Inflammatory macrophage treated with lipopolysaccharide for 4 hours (primary cell): ENCODE data around the gene ZNF14.
"Not testable (repeated sequence)": the region's sequence is repeated elsewhere in the genome, so short reads cannot be mapped to it uniquely, and the experiment has no call there.

Source experiments
- DNase-seq: peaks from one replicate; pipeline ENCODE4 v3.0.0-alpha.2; 2020

Gene ZNF14

DNA sequence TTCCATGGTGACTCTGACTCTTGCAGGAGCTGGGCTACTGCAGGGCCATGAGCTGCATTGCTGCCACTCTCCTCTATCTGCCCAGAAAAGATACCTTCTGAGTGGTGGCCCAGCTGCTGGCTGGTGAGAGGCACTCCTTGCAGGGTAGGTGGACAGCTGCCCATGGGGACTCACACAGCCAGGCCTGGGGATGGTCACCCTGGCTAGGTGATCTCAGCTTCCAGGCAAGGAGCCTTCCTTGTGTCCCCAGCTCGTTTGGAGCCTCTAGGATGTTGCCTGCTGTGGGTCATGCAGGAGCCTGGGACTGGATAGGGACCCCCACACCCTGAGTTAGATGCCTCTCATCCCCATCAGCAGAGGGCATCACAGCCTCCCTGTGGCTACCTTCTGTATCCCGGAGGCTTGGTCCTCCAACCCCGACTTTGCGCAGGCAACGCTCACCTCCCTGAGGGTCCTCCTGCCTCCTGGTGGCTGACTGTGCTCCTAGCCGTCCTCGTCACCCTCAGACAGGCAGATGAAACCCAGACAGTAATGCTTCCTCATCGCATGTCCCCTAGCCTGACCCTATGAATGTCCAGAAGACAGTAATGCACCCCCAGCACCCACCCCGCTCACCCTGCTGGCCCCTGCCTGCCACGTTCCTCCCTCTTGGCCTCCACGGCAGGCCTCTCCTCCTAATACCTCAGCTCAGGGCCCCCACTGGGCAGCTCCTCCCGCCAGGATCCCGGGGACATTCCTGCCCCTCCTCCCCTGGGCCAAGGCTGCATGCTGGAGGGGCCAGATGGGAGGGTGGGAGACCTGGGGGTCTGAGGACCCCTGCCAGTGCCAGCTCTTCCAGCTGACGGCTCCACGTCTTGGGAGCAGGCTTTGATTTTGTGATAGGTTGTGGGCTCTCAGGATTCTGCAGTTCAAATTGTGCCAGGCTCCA, 13.6 kb upstream of the ZNF14 start:
- no peak for DNase-seq

DNA sequence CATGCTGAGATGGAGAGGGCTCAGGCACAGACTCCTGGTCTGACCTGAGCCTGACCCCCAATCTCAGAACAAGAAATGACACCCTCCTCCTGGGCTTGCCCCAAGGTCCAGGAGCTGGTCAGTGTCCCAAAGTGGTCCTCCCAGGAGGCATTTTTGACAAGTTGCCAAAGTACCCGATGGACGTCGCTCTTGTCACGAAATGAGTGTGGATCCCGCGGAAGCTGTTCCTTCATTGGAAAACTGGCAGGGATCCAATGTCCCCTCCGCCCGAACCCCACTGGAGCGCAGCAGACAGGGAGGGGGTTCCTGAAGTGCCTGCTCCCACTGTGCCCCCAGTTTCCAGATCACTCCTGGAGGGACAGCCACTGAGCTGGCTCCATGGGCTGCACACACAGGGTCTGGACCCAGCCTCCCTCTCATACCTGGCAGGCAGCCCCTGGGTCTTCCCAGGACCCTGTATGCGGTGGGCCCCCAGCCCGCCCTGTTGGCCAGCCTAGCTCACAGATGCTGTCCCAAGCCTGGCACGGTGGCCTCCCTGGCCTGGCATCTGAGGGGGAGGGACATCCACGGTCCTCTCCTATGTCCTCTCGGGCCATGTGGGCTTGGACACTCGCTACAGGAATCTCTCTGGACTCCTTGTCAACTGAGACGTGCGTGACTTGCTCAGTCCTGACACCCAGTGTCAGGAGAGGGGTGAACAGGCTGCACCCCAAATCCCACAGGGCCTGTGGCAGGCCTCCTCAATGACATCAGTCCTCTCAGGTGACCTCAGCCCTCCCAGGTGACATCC, 12.8 kb upstream of the ZNF14 start:
- DNase-seq: no peak

DNA sequence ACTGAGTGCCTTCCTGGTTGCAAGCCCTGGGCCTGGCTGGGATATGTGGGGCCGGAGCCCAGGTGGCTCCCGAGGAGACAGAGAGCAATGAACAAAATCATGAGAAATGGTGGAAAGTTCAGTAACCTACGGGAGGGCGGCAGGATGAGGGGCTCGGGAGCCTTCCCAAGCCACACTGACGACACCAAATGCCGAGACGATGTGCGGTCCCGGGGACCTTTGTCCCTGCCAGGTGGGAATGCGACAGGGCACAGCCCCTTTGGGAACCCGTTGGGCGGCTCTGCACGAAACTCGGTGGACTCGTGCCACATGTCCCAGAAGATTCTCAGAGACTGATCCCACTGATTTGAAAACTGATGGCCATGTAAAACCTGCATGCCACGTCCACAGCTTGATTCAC, 11.7 kb upstream of the ZNF14 start:
- DNase-seq: no peak

DNA sequence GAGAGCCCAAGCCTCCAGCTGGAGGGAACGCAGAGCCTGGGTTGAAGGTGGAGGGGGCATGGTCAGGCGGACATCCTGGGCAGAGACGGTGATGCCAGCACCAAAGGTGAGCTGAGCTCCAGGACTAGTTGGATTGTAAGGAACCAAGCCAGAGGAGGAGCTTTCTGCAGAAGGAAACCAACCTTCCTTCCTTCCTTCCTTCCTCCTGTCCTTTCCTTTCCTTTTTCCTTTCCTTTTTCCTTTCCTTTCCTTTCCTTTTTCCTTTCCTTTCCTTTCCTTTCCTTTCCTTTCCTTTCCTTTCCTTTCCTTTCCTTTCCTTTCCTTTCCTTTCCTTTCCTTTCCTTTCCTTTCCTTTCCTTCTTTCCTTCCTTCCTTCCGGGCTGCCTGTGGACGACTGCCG, 11.0 kb upstream of the ZNF14 start:
- not testable (repeated sequence) for DNase-seq

DNA sequence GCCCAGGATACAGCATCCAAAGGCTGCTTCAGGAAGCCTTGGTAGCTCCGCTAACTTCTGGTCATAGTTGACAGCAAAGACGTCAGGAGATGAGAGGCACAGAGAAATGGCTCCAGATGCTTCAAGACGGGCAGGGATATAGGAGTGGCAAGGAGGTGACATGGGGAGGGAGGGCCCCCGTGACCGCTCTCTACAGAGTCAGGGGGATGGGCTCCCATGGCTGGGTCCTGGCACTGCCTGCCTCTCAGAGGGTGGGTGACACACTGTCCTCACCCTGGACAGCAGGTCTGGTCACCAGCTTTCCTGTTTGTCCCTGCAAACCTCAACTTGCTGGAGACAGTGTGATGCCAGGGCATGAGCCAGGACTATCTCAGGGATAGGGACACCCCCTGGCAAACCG, 10.3 kb upstream of the ZNF14 start:
- no peak for DNase-seq

DNA sequence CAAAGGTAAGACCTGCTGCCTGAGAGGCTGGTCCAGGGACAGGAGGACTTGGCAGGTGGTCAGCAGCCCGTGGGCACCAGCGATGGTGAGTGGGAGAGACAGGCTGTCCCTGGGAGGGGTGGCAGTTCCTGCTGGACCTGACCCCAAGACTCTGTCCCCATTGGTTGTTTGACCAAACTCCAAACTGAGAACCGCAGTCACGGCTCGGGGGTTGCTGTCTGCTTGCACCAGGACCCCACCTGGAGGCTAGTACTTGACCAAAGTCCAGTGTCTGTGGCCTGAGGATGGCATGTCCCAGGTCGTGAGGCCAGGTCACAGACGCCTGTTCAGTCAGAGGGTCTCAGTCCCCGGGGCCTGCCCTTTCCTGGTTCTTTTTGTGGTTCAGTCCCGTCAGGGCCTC, 9.9 kb upstream of the ZNF14 start:
- no peak for DNase-seq

DNA sequence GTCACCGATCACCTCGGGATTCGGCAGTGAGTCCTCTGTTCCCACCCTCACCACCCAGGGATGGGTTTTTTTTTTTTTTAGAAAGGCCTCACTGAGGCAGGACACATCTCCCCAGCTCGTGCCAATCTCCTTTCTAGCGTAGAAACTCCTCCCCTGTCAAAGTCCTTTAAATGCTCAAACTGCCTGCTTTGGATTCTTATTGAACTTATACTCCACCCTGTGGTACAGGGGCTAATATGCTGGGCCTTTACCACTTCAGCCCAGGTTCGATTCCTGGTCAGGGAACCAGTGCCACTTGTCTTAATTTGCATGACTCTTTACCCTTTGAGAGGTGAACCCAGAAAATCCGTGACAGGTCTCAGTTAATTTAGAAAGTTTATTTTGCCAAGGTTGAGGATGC, 8.3 kb upstream of the ZNF14 start:
- DNase-seq: no peak

DNA sequence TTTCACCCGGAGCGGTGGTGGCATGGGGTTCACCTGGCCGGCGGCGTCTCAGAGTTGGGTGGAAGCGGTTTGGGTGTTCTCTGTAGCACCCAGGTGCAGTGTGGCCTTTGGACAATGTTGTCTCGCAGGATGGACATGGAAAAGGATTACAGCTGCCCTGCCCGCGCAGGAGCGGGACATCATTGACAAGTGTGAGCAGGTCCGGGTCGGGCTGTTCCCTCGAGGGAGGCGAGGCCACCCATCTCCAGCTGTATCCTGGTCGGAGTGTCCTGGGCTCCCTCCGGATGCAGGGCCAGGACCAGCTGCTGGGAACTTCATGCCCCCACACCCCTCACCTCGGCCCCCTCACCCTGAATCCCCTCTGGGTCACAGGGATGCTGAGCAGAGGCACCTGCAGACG, 7.8 kb upstream of the ZNF14 start:
- no peak for DNase-seq

DNA sequence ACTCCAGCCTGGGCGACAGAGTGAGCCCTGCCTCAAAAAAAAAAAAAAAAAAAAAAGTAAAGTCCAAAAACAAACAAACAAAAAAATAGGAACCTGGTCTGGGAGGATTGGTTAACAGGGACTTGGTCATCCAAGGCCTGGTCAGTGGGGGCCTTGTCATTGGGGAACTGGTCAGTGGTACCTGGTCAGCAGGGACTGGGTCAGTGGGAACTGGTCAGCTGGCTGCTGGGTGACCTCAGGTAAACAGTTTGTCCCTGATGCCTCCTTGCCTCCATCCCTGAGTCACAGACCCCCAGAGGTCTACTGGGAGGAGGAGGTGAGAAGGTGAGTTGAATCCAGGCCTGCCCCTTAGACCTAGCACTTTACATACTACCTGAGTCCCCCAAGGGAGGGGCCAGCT, 5.7 kb upstream of the ZNF14 start:
- DNase-seq: no peak

DNA sequence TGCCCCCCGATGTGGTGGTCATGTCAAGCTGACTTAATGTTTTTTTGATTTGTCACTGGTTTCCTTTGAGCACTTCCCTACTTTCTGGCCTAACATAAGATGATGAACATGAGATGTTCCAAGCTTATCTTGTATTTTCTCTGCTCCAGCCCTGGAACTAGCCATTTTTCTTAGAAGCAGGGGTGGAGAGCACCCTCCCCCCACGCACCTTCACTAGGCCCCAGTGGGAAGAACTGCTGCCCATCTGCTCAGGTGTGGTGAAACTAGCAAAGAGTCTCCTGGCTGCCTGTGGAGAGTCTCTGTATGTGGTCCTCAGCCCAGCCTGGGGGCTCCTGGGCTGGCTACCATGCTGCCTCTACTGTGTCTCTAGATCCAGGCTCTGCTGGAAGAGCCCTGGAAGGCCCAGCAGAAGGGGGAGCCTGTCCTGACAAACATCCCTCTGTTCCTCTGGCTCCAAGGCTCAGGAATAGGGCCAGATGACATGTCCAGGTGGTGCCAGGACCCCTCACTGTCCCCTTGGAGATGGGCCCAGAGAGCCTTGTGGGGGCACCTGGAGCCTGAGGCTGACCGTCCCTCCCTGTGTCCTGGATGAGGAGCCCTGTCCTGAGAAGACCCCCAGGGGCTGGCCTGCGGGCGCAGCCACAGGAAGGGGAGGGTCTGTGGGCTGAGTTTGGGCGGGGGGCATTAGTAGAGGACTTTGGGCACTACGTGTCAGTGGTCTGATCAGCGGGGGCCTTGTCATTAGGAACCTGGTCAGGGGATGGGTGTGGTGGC, 4.8 kb upstream of the ZNF14 start:
- no peak for DNase-seq

DNA sequence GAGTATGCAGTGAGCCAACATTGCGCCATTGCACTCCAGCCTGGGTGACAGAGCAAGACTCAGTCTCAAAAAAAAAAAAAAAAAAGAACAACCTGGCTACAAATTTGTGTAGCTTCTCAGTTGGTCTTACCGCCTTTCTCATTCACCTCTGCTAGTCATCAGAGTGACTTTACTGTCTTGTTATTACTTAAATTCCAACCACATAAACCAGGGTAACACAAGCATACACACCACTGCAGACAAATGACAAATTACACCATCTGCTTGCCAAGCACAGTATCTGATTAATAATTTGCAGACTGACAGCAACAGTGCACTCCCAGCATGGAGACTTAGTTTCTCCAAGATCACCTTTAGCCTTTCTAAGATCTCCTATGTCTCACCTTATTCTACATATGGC, 11.0 kb downstream of the ZNF14 start:
- no peak for DNase-seq

DNA sequence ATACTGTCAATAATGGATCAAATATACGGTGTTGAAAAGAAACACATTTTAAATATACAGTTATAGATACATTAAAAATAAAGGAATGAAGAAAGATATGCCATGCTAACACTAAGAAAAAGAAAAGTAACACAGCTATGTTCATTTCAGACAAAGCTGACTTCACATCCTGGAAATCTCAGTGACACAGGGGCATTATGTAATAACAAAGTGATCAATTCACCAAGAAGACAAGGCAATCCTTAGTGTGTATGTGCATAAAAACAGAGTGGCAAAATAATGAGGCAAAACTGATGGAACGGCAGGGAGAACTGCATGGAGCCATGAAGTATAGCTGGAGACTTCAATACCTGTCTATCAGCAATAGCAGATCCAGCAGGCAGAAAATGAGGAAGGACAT, 13.1 kb downstream of the ZNF14 start:
- no peak for DNase-seq

DNA sequence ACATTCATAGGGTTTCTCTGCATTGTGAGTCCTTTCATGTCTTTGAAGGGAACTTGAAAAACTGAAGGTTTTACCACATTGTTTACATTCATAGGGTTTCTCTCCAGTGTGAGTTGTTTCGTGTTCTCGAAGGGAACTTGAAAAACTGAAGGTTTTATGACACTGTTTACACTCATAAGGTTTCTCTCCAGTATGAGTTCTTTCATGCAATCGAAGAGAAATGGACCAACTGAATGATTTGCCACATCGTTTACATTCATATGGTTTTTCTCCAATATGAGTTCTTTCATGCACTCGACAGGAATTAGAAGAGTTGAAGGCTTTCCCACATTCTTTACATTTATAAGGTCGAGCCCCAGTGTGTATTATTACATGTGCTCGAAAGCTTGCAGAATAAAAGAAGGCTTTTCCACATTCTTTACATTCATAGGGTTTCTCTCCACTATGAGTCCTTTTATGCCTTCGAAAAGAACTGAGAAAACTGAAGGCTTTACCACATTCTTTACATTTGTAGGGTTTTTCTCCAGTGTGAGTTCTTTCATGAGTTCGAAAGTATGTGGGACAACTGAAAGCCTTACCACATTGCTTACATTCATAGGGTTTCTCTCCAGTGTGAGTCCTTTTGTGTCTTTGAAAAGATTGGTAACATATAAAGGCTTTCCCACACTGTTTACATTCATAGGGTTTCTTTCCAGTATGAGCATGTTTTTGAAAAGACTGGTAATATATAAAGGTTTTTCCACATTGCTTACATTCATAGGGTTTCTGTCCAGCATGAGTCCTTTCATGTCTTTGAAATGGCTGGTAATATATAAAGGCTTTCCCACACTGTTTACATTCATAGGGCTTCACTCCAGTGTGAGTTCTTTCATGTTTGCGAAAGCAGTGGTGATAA, 20.7 kb downstream of the ZNF14 start:
- DNase-seq: no peak

DNA sequence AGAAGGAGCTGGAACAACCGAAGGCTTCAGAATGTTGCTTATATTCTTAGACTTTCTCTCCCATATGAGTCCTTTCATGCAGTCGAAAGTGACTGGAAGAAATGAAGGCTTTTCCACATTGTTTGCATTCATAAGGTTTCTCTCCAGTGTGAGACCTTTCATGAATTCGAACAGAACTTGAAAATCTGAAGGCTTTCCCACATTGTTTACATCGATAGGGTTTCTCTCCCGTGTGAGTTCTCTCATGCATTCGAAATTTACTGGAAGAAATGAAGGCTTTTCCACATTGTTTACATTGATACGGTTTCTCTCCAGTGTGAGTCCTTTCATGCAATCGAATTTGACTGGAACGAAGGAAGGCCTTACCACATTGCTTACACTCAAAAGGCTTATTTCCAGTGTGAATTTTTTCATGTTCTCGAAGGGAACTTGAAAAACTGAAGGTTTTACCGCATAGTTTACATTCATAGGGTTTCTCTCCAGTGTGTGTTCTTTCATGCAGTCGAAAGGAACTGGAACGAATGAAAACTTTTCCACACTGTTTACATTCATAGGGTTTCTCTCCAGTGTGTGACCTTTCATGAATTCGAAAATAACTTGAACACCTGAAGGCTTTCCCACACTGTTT, 21.5 kb downstream of the ZNF14 start:
- DNase-seq: no peak

DNA sequence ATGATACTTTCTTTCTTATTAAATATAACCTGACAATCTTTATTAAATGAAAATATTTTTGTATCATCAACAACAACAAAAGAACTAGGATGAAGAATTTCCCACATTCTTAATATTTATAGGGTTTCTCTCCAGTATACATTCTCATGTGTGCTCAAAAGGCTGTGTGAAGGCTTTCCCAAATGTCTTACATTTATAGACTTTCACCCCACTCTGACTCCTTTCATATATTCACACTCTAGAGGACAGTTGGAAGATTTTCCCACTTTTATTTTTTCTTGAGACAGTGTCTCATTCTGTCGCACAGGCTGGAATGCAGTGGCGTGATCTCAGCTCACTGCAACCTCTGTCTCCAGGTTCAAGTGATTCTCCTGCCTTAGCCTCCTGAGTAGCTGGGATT, 22.4 kb downstream of the ZNF14 start:
- DNase-seq: no peak

DNA sequence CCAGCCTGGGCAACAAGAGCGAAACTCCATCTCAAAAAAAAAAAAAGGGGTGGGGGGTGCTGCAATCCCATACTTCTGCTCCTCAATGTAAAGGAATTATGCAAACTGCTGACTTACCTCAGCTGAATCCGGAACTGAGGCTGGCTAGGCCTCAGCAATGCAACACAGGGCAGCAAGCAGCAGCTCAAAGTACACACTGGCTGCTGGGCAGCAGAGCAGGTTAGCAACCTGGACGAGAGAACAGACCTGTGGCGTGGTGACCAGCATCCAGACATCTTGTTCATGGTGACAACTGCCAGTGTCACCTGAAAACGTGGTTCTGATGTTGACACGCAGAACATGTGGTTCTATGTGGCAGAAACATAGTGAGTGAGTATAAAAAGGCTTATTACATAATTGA, 28.1 kb downstream of the ZNF14 start:
- DNase-seq: no peak

DNA sequence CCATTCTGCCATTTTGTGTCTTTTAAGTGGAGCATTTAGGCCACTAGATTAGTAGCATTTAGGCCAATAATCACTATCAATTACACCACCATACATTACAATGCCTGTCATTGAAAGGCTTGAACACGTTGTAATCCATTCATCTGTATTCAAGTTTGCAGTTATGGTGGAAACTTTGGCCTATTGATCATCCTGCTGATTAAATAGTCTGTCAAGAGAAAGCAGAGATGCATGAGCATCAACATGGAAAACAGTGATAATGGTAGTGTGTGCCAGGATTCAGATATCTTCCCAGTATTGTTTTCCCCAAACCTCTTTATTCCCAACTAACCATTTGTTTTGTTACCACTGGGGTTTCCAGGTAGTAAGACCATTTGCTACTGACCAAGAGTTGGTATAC, 32.4 kb downstream of the ZNF14 start:
- DNase-seq: not testable (repeated sequence)

DNA sequence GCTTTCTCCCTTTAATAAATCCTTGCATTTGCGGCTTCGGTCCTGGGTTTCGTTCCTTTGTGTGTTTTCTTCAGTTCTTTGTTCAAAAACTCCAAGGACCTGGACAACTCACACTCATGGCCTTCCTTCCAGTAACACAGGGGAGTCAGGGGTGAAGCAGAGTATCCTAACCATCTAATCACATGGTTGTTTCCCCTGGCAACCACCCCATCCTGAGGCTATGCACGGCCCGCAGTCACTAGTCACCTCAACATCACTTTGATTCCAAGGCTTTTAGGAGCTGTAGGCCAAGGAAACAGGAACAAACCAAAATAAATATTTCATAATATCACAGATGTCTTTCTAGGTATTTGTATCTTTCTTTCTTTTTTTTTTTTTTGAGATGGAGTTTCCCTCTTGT, 35.3 kb downstream of the ZNF14 start:
- DNase-seq: no peak

DNA sequence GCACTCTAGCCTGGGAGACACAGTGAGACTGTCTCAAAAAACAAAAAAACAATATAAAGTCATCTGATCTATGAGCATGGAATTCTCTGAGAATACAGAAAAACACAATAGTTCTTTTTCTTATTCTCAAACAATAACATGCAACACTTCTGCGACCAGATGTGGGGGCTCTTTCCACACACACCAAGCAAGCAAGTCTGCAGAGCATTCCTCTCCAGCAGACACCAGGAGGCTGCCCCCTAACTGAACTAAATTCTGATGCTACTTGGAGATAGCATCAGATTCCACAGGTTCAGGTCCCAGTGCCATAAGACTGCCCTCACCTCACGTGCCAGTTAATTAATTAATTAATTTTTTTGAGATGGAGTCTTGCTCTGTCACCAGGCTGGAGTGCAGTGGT, 36.5 kb downstream of the ZNF14 start:
- no peak for DNase-seq

DNA sequence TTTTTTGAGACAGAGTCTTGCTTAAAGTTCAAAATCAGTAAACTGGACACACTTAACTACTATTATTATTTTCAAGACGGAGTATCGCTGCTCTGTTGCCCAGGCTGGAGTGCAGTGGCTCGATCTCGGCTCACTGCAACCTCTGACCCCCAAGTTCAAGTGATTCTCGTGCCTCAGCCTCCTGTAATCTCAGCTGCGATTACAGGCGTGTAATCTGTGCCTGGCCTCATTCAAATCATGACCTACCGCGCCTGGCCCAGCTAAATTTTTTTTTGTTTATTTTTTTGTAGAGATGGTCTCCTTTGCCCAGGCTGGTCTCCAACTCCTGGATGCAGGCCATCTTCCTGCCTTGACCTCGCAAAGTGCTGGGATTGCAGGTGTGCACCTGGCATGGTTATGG, 41.2 kb downstream of the ZNF14 start:
- DNase-seq: no peak

DNA sequence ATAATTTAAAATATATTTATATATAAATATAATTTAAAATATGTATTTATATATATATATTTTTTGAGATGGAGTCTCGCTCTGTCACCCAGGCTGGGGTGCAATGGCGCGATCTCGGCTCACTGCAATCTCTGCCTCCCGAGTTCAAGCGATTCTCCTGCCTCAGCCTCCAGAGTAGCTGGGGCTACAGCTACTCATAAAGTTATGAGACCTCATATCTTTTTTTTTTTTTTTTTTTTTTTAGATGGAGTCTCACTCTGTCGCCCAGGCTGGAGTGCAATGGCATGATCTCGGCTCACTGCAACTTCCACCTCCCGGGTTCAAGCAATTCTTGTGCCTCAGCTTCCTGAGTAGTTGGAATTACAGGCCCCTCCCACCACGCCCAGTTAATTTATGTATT, 43.9 kb downstream of the ZNF14 start:
- not testable (repeated sequence) for DNase-seq

DNA sequence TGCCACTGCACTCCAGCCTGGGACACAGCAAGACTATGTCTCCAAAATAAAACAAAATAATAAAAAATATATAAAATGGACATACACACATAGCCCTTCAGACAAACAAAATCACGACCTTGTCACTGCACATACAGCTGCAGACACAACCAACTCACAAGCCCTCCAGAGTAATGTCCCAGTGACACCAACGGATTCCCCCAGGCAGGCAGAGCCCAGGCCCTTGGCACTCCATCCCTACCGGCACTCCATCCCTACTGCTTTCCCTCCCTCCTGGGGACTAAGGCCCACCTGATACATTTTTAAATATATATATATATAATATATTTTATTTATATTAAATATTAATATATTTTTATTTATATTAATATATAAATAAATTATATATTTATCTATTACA, 45.8 kb downstream of the ZNF14 start:
- no peak for DNase-seq
